Measurements from ENCODE around the gene ALKBH6.

DNA sequence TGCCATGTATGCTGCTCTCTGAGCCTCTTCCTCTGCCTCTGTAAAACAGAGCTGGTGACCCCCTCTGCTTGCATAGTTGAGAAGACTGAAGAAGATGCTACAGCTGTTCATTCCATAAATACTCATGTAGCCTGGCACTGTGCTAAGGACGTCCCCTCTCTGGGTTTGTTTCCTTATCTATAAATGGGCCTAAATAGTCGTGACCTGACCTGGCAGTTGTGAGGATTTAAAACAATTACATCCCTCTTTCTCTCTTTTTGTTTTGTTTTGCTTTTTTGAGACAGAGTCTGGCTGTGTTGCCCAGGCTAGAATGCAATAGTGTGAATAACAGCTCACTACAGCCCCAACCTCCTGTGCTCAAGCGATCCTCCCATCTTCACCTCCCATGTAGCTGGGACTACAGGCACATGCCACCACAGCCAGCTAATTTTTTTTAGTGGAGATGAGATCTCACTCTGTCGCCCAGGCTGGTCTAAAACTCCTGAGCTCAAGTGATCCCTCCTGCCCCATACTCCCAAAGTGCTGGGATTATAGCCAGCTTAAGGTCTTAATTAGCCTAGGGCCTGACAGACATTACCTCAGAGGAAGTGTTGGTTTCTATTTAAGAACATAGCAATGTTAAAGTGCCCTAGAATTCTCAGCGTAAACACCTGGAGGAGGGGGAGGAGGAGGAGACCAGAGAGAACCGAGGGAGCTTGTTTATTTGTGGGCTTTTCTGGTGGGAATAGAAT lies 45.3 kb upstream of the ALKBH6 start:
- TF ChIP-seq POLR2A (IDR thresholded peaks at IDR 0.05) (no peak), CTCF (IDR thresholded peaks at IDR 0.05) (no peak), EP300 (IDR thresholded peaks at IDR 0.05) (no peak)

All from tibial nerve (tissue), 4 donors.